BLaER1 treated with 17β-estradiol and CSF1 and Interleukin-3, amounts not matched to agents 10 nM and 100 nM (cell line): Measurements from ENCODE around the gene RAP2A.

Experiments
- H3K27ac ChIP-seq, 11 experiments: shearing (Covaris generic); formaldehyde crosslinking; 2 replicates each; pipeline ENCODE4 v1.8.1; 2022
- H3K27me3 ChIP-seq, 11 experiments: shearing (Covaris generic); formaldehyde crosslinking; 2 replicates each; pipeline ENCODE4 v1.8.1; 2022
- H3K36me3 ChIP-seq, 11 experiments: shearing (Covaris generic); formaldehyde crosslinking; 2 replicates each; pipeline ENCODE4 v1.8.1; 2022
- H3K4me1 ChIP-seq, 10 experiments: shearing (Covaris generic); formaldehyde crosslinking; 2 replicates each; pipeline ENCODE4 v1.8.1; 2022
- H3K4me2 ChIP-seq, 11 experiments: shearing (Covaris generic); formaldehyde crosslinking; 2 replicates each; pipeline ENCODE4 v1.8.1; 2022
- H3K4me3 ChIP-seq, 10 experiments: shearing (Covaris generic); formaldehyde crosslinking; 2 replicates each; pipeline ENCODE4 v1.8.1; 2022
- H3K9ac ChIP-seq, 11 experiments: shearing (Covaris generic); formaldehyde crosslinking; 2 replicates each; pipeline ENCODE4 v1.8.1; 2022
- H3K9me3 ChIP-seq, 11 experiments: shearing (Covaris generic); formaldehyde crosslinking; replicated peaks in 1 of 11; 2 replicates each; pipeline ENCODE4 v1.8.1; 2022
- H4K20me1 ChIP-seq, 11 experiments: shearing (Covaris generic); formaldehyde crosslinking; 2 replicates each; pipeline ENCODE4 v1.8.1; 2022
- Cebpa-rat ChIP-seq, 11 experiments: shearing (Covaris generic); IDR thresholded peaks; 2 replicates each; pipeline ENCODE4 v1.8.1; 2022

Gene RAP2A

DNA sequence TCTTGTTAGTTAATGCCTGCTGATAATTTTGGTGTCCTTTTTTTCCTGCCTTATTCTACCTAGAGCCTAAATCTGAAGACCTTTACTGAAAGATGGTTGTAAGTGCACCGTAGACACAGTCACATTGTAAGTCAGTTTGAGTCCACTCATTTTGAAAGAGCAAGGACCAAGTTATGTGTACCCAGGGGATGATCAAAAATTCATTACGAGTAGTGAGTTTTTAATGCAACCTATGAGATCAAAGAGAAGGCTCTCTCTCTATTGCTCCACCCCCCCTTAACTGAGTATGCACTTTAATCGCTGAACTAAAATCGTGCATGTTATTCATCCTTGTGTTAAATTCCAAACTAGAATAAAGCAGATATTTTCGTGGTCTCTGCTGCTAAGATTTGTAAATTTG, 1.8 kb downstream of the RAP2A start:
- peak overlapping the region in 4 of 11 experiments; percentile 17 to 98 (median 66); a peak in 4 of 22 replicates for H3K27ac ChIP-seq
- peaks cover 0 to 20% (median 8%) of the 10 kb centered on the region in 11 experiments; a peak in 9 of 22 replicates for H3K9me3 ChIP-seq
- no peaks in the 10 kb centered on the region for H3K27me3 ChIP-seq
- peaks cover 18 to 56% (median 32%) of the 10 kb centered on the region in 10 experiments for H3K4me1 ChIP-seq
- no peak for TF ChIP-seq Cebpa-rat (IDR thresholded peaks at IDR 0.05)
- peak overlapping the region in 10 of 11 experiments; percentile 29 to 98 (median 90); a peak in 20 of 22 replicates for H3K9ac ChIP-seq
- H3K36me3 ChIP-seq, result peaks cover 6 to 45% (median 28%) of the 10 kb centered on the region in 11 experiments; a peak in 18 of 22 replicates
- peak overlapping the region; percentile 77 to 98 (median 86) for H3K4me2 ChIP-seq
- peak overlapping the region; percentile 72 to 89 (median 83) for H3K4me3 ChIP-seq
- H4K20me1 ChIP-seq, result peaks cover 0 to 55% (median 26%) of the 10 kb centered on the region in 11 experiments; a peak in 14 of 22 replicates

DNA sequence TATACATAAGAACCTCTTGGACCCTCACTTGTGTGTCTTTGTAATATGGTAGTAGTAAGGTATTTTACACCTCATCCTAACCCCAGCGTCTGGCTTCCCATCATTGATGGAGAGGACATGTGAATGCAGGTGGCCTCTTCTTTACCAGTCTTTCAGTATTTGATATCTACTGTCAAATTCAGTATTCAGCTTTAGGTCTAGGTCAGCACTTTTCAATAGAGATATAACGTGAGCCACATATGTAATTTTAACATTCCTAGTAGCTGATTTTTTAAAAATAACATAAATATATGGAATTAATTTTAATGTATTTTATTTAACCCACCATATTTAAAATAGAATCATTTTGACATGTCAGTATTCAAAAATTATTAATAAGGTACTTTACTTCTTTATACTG, 2.9 kb downstream of the RAP2A start:
- Histone ChIP-seq H3K9ac (peak overlapping the region in 1 of 11 experiments; percentile 88; a peak in 1 of 22 replicates), H3K9me3 (peaks cover 0 to 10% (median 3%) of the 10 kb centered on the region in 11 experiments; a peak in 9 of 22 replicates), H3K27ac (no peak overlapping the region), H3K4me2 (peak overlapping the region; percentile 77 to 98 (median 86); a peak in 21 of 22 replicates), H3K4me1 (peaks cover 18 to 67% (median 29%) of the 10 kb centered on the region in 10 experiments), H3K27me3 (no peaks in the 10 kb centered on the region), H3K4me3 (peak overlapping the region in 5 of 10 experiments; percentile 78 to 89 (median 82); a peak in 10 of 20 replicates), H4K20me1 (peaks cover 0 to 66% (median 26%) of the 10 kb centered on the region in 11 experiments; a peak in 15 of 22 replicates), H3K36me3 (peaks cover 6 to 48% (median 28%) of the 10 kb centered on the region in 11 experiments; a peak in 18 of 22 replicates)
- no peak for TF ChIP-seq Cebpa-rat (IDR thresholded peaks at IDR 0.05)

DNA sequence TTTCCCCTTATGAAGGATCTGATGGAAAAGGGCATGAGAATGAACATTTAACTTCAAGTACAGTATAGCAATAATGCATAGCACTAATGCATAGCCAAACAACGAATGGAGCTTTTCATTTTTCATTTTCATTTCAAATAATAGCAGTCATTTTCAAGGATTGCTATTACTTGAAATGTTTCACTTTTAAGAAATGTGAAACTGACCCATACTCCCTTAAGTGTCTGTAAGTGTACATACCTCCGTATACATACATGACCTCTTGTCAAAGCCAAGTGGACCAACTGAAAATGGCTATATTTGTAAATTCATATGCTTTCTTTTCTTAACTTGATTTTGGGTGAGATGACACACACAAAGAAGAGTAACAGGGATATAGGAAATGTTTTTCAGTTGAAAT, 3.8 kb downstream of the RAP2A start:
- H3K4me3 ChIP-seq, result peak overlapping the region in 1 of 10 experiments; percentile 82; a peak in 1 of 20 replicates
- peaks cover 13 to 63% (median 27%) of the 10 kb centered on the region in 10 experiments for H3K4me1 ChIP-seq
- H3K9ac ChIP-seq, result no peak overlapping the region
- H3K27me3 ChIP-seq, result no peaks in the 10 kb centered on the region
- H3K36me3 ChIP-seq, result peaks cover 6 to 52% (median 29%) of the 10 kb centered on the region in 11 experiments; a peak in 18 of 22 replicates
- no peak overlapping the region for H3K27ac ChIP-seq
- peaks cover 0 to 73% (median 26%) of the 10 kb centered on the region in 11 experiments; a peak in 15 of 22 replicates for H4K20me1 ChIP-seq
- TF ChIP-seq Cebpa-rat (IDR thresholded peaks at IDR 0.05), result no peak
- H3K9me3 ChIP-seq, result peaks cover 0 to 1% (median 0%) of the 10 kb centered on the region in 11 experiments; a peak in 1 of 22 replicates
- peak overlapping the region in 6 of 11 experiments; percentile 3 to 98 (median 86); a peak in 9 of 22 replicates for H3K4me2 ChIP-seq

DNA sequence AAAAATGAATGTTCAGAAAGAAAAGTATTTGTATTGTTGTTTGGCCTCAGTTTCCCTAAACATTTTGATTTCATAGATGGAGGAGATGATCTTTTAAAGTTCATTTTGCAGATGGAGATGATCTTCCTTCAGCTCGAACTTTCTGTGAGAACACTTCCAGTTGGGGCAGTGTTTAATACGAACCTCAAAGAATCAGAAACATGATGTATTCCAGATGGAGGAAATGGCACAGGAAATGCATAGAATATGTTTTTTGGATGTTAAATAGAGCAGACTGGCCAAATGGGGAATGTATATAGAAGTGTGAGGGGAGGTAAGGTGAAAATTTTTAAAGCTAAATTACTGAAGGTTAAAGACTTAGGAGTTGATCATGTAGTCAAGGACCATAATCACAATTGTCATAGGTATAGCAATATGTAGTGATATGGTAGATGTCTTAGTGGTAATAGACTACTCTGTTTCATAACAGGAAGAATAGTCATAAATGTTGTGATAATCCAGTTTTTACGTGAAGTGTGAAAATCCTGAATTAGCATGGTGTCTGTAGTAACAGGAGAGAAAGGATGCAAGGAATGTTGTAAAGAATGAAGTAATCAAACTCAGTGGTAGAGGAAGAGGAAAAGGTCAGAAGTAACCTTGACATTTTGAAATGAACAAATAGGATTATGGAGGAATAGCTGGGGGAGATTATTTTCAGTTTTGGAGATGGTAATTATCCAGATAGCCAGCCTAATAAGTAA, 5.1 kb downstream of the RAP2A start:
- no peak for TF ChIP-seq Cebpa-rat (IDR thresholded peaks at IDR 0.05)
- H3K4me1 ChIP-seq, result peaks cover 13 to 63% (median 27%) of the 10 kb centered on the region in 10 experiments
- H4K20me1 ChIP-seq, result peaks cover 0 to 84% (median 26%) of the 10 kb centered on the region in 11 experiments; a peak in 15 of 22 replicates
- H3K27ac ChIP-seq, result no peak overlapping the region
- H3K36me3 ChIP-seq, result peaks cover 6 to 61% (median 42%) of the 10 kb centered on the region in 11 experiments; a peak in 21 of 22 replicates
- no peaks in the 10 kb centered on the region for H3K27me3 ChIP-seq
- no peak overlapping the region for H3K4me3 ChIP-seq
- H3K9me3 ChIP-seq, result no peaks in the 10 kb centered on the region
- H3K9ac ChIP-seq, result no peak overlapping the region
- peak overlapping the region in 6 of 11 experiments; percentile 17 to 98 (median 86); a peak in 11 of 22 replicates for H3K4me2 ChIP-seq

DNA sequence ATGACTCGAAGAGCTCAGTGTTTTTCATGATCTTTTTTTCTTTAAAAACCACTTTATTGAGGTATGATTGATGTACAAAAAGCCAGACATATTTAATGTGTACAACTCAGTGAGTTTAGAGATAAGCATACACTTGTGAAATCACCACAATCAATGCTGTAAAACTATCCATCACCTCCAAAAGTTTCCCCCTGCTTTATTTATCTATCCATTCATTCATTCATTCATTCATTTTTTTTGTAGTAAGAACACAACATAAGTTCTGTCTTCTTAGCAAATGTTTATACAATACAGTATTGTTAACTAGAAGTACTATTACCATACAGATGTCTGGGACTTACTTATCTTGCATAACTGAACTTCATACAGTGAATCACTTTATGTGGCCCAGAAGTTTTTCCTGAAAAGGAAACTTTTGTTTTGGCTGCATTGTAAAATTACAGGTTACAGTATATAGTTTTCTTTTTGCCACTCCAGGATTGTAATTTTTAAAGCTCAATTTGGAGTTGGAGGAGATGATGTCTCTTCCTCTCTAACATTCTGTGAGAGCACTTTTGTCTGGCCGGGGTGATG, 6.7 kb downstream of the RAP2A start:
- H3K9ac ChIP-seq, result peak overlapping the region in 1 of 11 experiments; percentile 34; a peak in 1 of 22 replicates
- no peak overlapping the region for H3K4me3 ChIP-seq
- peaks cover 12 to 68% (median 23%) of the 10 kb centered on the region in 10 experiments for H3K4me1 ChIP-seq
- H3K27ac ChIP-seq, result no peak overlapping the region
- no peaks in the 10 kb centered on the region for H3K27me3 ChIP-seq
- TF ChIP-seq Cebpa-rat (IDR thresholded peaks at IDR 0.05), result no peak
- peak overlapping the region in 2 of 11 experiments; percentile 93 to 98; a peak in 3 of 22 replicates for H3K4me2 ChIP-seq
- H3K36me3 ChIP-seq, result peaks cover 14 to 73% (median 56%) of the 10 kb centered on the region in 11 experiments; a peak in 21 of 22 replicates
- H3K9me3 ChIP-seq, result no peaks in the 10 kb centered on the region
- H4K20me1 ChIP-seq, result peaks cover 0 to 96% (median 29%) of the 10 kb centered on the region in 11 experiments; a peak in 15 of 22 replicates

DNA sequence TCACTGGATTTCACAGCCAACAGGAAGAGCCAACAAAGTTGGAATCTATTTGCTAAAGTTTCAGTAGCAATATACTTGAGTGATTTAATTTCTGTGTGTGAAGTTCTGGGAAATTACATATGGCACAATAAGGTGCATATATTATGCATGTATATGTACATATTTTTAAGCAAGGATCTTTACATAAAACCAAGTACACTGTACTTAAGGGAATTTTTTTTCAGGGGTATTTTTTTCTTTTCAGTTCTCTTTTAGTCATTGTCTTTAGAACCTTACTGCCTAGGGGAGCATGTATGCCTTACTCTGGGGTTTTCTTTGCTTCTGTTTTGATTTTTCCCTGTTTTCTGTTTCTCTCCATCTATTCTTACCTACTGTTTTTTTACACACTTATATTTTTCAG, 7.4 kb downstream of the RAP2A start:
- no peak overlapping the region for H3K27ac ChIP-seq
- H3K9ac ChIP-seq, result peak overlapping the region in 1 of 11 experiments; percentile 34; a peak in 1 of 22 replicates
- no peaks in the 10 kb centered on the region for H3K9me3 ChIP-seq
- peaks cover 5 to 65% (median 18%) of the 10 kb centered on the region in 10 experiments; a peak in 19 of 20 replicates for H3K4me1 ChIP-seq
- H4K20me1 ChIP-seq, result peaks cover 0 to 96% (median 26%) of the 10 kb centered on the region in 11 experiments; a peak in 15 of 22 replicates
- no peak overlapping the region for H3K4me3 ChIP-seq
- no peaks in the 10 kb centered on the region for H3K27me3 ChIP-seq
- peaks cover 19 to 79% (median 60%) of the 10 kb centered on the region in 11 experiments; a peak in 21 of 22 replicates for H3K36me3 ChIP-seq
- peak overlapping the region in 2 of 11 experiments; percentile 93 to 98; a peak in 3 of 22 replicates for H3K4me2 ChIP-seq
- no peak for TF ChIP-seq Cebpa-rat (IDR thresholded peaks at IDR 0.05)

DNA sequence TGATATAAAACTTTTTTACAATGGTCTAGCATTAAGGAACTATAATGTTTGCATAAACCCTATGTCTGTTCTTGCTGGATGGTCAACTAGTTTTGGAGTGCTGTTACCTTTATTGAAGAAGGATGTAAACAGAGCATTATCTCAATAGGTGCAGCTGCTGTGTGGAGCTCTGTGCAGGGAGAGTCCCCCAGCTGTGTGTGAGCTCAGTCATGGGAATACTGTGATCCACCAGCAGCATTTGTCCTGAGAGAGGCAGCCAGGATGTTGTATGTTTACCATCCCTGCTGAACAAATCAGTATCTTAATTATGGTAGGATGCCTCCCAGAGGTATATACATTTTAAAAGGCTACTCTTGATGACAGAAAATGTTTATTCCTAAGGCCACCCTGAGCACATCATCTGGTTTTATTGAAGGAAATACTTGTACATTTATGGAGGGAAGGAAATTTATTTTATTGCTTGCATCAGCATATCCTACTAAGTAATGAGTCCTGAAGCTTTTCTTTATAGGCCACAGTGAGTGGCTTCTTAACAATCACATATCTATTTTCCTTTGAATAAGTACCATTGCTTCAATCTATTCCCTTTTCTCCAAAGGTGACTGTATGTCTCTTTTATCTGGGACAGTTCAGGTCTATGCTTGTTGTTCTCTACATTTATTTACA, 11.7 kb downstream of the RAP2A start:
- Histone ChIP-seq H3K9me3 (no peaks in the 10 kb centered on the region; a peak in 2 of 22 replicates), H3K4me1 (peaks cover 0 to 35% (median 6%) of the 10 kb centered on the region in 10 experiments; a peak in 10 of 20 replicates)

DNA sequence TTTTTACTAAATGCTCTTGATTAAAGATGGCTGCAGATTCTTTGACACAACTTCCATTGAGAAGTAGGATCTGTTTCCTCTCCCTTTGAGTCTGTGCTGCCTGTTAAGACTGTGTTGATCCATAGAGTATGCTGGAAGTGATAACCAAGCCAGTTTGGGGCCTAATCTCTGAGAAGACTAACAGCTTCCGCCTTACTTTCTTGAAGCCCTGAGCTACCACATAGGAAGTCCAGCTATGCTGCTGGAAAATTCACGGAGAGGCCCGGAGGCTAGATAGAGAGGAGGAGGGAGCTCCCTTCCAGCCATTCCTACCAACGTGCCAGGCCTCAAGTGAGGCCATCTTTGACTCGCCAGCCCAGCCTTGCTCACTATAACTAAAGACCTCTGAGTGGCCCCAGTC, 12.5 kb downstream of the RAP2A start:
- no peak overlapping the region for H3K27ac ChIP-seq
- H3K4me1 ChIP-seq, result peaks cover 0 to 27% (median 5%) of the 10 kb centered on the region in 10 experiments; a peak in 9 of 20 replicates
- H3K9me3 ChIP-seq, result peaks cover 0 to 5% (median 0%) of the 10 kb centered on the region in 11 experiments; a peak in 5 of 22 replicates
- H3K9ac ChIP-seq, result no peak overlapping the region
- no peak overlapping the region for H3K4me3 ChIP-seq
- no peak overlapping the region for H3K4me2 ChIP-seq
- H4K20me1 ChIP-seq, result peaks cover 0 to 96% (median 8%) of the 10 kb centered on the region in 11 experiments; a peak in 11 of 22 replicates
- H3K36me3 ChIP-seq, result peaks cover 17 to 89% (median 64%) of the 10 kb centered on the region in 11 experiments
- TF ChIP-seq Cebpa-rat (IDR thresholded peaks at IDR 0.05), result no peak
- H3K27me3 ChIP-seq, result no peaks in the 10 kb centered on the region

More for the DNA sequence above, 11.7 kb downstream of the RAP2A start:
- Histone ChIP-seq H3K36me3 (peaks cover 17 to 84% (median 61%) of the 10 kb centered on the region in 11 experiments), H3K27ac (no peak overlapping the region), H4K20me1 (peaks cover 0 to 96% (median 8%) of the 10 kb centered on the region in 11 experiments; a peak in 11 of 22 replicates), H3K27me3 (no peaks in the 10 kb centered on the region), H3K4me3 (no peak overlapping the region), H3K4me2 (peak overlapping the region in 2 of 11 experiments; percentile 3 to 38; a peak in 1 of 22 replicates), H3K9ac (no peak overlapping the region)
- no peak for TF ChIP-seq Cebpa-rat (IDR thresholded peaks at IDR 0.05)
